ENCODE data around the gene NAP1L3.

The NAP1L3 gene, protein sequence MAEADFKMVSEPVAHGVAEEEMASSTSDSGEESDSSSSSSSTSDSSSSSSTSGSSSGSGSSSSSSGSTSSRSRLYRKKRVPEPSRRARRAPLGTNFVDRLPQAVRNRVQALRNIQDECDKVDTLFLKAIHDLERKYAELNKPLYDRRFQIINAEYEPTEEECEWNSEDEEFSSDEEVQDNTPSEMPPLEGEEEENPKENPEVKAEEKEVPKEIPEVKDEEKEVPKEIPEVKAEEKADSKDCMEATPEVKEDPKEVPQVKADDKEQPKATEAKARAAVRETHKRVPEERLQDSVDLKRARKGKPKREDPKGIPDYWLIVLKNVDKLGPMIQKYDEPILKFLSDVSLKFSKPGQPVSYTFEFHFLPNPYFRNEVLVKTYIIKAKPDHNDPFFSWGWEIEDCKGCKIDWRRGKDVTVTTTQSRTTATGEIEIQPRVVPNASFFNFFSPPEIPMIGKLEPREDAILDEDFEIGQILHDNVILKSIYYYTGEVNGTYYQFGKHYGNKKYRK

GRCh38 chrX:93673056-93673868 is at the start of gene NAP1L3:
Gene NAP1L3, minus strand, starts transcription at chrX:93673578. Its CDS starts 274 bp downstream, at chrX:93673304.
- DNase-seq (ENCODE audit: low spot score), result no peak

GRCh38 chrX:93711076-93711475 is 37.7 kb upstream of the NAP1L3 start:
- no peak for DNase-seq (ENCODE audit: low spot score)

DNA sequence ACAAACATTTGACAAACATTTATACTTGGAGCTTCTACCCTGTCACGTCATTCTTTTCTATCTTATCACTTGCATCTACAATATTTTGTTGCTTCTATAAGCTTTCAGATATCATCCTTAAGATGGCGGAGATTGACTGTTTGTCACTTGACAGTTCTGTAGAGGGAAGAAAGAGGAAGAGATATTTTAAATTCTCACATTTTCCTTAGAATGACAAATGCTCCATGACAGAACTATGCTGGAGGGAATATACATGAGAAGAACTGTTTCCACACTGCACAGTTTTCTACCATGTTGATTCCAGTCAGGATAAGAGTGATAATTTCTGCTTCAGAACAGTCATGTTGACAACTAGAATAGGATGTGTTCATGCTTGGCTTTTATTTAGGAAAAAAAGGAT is 30.3 kb upstream of the NAP1L3 start:
- no peak for DNase-seq (ENCODE audit: low spot score)

- DNase-seq (ENCODE audit: low spot score), result no peak
Observed at GRCh38 chrX:93695981-93696380, 22.6 kb upstream of the NAP1L3 start.

DNA sequence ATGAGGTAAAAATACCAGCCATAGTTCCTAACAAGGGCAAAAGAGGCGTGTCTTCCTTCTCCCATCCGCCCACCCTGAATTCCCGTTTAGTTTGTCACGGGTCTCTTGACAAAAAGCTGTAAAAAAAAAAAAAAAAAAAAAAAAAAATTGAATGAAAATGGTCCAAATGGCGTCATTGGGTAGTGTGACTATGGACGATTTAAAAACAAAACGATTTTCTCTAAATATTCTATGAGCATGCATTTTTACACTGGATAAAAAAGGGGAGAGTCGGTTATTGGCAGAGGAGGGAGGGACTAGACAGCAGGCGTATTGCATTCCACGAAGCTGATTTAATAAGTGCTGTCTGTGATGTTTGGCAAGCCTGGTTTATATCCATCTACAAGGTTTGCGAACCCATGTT is 492 bp upstream of the NAP1L3 start, which contains the start of gene FAM133A:
FAM133A (plus strand) TSS at position 338 of the 403 bp plus-strand sequence. CDS start 35,214 bp downstream, outside the sequence.
- no peak for DNase-seq (ENCODE audit: low spot score)

- no peak for DNase-seq (ENCODE audit: low spot score)
Observed at GRCh38 chrX:93660575-93660974, 12.8 kb downstream of the NAP1L3 start.

DNA sequence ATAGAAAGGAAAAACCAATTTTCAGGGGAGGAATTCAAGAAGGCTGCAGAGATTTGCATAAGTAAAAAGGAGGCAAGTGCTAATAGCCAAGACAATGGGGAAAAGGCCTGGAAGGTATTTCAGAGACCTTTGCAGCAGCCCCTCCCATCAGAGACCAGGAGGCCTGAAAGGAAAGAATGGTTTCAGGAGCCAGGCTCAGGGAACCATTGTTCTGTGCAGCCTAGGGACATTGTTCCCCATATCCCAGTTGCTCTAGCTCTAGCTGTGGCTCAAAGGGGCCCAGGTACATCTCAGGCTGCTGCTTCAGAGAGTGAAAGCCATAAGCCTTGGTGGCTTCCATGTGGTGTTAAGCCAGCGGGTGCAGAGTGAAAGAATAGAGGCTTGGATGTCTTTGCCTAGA is 24.0 kb downstream of the NAP1L3 start:
- DNase-seq (ENCODE audit: low spot score), result no peak

DNA sequence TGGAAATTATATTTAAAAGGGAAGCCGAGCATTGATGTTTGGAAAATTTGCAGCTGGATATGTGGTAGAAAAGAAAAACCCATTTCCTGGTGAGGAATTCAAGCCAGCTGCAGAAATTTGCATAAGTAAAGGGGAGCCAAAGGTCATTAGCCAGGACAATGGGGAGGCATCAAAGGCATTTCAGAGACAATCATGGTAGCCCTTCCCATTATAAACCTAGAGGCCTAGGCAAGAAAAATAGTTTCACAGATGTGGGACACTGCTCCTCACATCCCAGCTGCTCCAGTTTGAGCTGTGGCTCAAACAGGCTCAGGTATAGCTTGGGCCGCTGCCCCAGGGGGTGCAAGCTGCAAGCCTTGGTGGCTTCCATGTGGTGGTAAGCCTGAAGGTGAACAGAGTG is 35.8 kb downstream of the NAP1L3 start:
- no peak for DNase-seq (ENCODE audit: low spot score)
